PFSK-1 (cell line): Measurements from ENCODE around the gene KCNG2.

ENCODE experiments used
- POLR2AphosphoS5 ChIP-seq: IDR thresholded peaks from 2 replicates; pipeline ENCODE4 v1.6.1; 2012; ENCODE audit warnings: low read depth, mild to moderate bottlenecking, control low read depth, low read length, moderate library complexity
- SIN3A ChIP-seq: IDR thresholded peaks from 2 replicates; pipeline ENCODE4 v1.6.1; 2012; ENCODE audit warnings: mild to moderate bottlenecking, low read length, moderate library complexity, borderline replicate concordance; ENCODE audit not compliant: insufficient read depth
- TAF1 ChIP-seq: IDR thresholded peaks from 2 replicates; pipeline ENCODE4 v1.6.1; 2012; ENCODE audit warnings: low read length, control low read depth, borderline replicate concordance; ENCODE audit not compliant: insufficient read depth
- TF ChIP-seq, protein P1 (sequence below), 2 experiments: IDR thresholded peaks; 2 replicates each; pipeline versions ENCODE4 v1.6.1 to v1.8.0; 2011 to 2012; ENCODE audit warnings: low read depth in 2 of 2, low read length in 2 of 2, control low read depth in 1 of 2, inconsistent platforms in 1 of 2, mild to moderate bottlenecking in 1 of 2, moderate library complexity in 1 of 2; ENCODE audit not compliant: insufficient read depth in 1 of 2

DNA sequence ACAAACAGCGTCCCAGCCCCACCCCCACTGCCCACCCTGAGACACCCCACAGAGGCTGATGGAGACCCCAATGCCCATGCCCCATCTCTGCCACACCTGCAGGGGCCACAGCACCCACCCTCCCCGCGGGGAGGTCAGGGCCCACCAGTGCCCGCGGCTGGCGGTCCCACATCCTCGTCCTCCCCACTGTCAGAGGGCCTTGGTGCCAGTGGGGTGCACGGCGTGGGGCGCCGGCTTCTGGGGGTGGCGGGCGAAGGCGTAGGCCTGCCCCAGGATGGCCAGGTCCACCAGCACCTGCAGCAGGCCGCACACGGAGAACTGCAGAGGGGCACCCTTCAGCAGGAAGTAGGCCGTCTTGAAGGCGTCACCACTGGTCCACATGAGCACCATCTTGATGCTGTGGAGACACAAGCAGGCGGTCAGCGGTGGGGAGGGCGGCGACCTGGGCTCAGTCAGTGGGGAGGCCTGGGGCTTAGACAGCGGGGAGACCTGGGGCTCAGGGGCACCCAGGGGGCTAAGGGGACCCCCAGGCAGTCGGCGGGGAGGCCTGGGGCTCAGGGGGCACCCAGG, 106.1 kb downstream of the KCNG2 start:
- no peak for TF ChIP-seq POLR2AphosphoS5
- TF ChIP-seq, protein P1, sequence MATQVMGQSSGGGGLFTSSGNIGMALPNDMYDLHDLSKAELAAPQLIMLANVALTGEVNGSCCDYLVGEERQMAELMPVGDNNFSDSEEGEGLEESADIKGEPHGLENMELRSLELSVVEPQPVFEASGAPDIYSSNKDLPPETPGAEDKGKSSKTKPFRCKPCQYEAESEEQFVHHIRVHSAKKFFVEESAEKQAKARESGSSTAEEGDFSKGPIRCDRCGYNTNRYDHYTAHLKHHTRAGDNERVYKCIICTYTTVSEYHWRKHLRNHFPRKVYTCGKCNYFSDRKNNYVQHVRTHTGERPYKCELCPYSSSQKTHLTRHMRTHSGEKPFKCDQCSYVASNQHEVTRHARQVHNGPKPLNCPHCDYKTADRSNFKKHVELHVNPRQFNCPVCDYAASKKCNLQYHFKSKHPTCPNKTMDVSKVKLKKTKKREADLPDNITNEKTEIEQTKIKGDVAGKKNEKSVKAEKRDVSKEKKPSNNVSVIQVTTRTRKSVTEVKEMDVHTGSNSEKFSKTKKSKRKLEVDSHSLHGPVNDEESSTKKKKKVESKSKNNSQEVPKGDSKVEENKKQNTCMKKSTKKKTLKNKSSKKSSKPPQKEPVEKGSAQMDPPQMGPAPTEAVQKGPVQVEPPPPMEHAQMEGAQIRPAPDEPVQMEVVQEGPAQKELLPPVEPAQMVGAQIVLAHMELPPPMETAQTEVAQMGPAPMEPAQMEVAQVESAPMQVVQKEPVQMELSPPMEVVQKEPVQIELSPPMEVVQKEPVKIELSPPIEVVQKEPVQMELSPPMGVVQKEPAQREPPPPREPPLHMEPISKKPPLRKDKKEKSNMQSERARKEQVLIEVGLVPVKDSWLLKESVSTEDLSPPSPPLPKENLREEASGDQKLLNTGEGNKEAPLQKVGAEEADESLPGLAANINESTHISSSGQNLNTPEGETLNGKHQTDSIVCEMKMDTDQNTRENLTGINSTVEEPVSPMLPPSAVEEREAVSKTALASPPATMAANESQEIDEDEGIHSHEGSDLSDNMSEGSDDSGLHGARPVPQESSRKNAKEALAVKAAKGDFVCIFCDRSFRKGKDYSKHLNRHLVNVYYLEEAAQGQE (IDR thresholded peaks at IDR 0.05; ENCODE audit: insufficient read depth in 1 of 2, low read depth in 2 of 2, low read length in 2 of 2): no peak
- TF ChIP-seq SIN3A: no peak
- TF ChIP-seq TAF1: no peak
